Stimulated activated CD8-positive, alpha-beta memory T cell treated with anti-CD3 and anti-CD28 coated beads, Interleukin-7, amount 100 ng/mL, for 1 hour (primary cell): ENCODE data around the gene RAB5IF.
"Not testable (repeated sequence)": the region's sequence is repeated elsewhere in the genome, so short reads cannot be mapped to it uniquely, and the experiment has no call there.

Experiments
- DNase-seq, 2 donors: peaks; one replicate each; pipeline ENCODE4 v3.0.0-alpha.2; 2020; ENCODE audit warnings: low read depth in 2 of 2

RAB5IF gene

GRCh38 chr20:36629719-36630681 is 24.4 kb downstream of the RAB5IF start:
- DNase-seq: no peak

- no peak for DNase-seq
Observed at GRCh38 chr20:36631646-36632045, 26.1 kb downstream of the RAB5IF start.

- no peak for DNase-seq
Observed at GRCh38 chr20:36632147-36632486, 26.5 kb downstream of the RAB5IF start.

GRCh38 chr20:36632487-36633284 is 27.1 kb downstream of the RAB5IF start:
- no peak for DNase-seq

GRCh38 chr20:36633285-36633772 is 27.8 kb downstream of the RAB5IF start:
- DNase-seq: no peak

- DNase-seq: no peak
Observed at GRCh38 chr20:36634342-36634741, 28.8 kb downstream of the RAB5IF start.

GRCh38 chr20:36638876-36639400 is 33.4 kb downstream of the RAB5IF start:
- not testable (repeated sequence) for DNase-seq

GRCh38 chr20:36641506-36641843 is 35.9 kb downstream of the RAB5IF start:
- DNase-seq: no peak

- DNase-seq: no peak
Observed at GRCh38 chr20:36642136-36642535, 36.6 kb downstream of the RAB5IF start.

GRCh38 chr20:36644032-36644705 is 38.6 kb downstream of the RAB5IF start:
- peak; percentile 32 to 36 for DNase-seq

- no peak for DNase-seq
Observed at GRCh38 chr20:36644706-36645095, 39.1 kb downstream of the RAB5IF start.

GRCh38 chr20:36645353-36645752 is 39.8 kb downstream of the RAB5IF start:
- no peak for DNase-seq

- peak; percentile 40 to 43 for DNase-seq
Observed at GRCh38 chr20:36645998-36646397, 40.4 kb downstream of the RAB5IF start, which contains the start of gene SLA2. Gene SLA2, minus strand, starts transcription at chr20:36646196. Its CDS starts 4,861 bp downstream, at chr20:36641335.

GRCh38 chr20:36646678-36647077 is 41.1 kb downstream of the RAB5IF start:
- no peak for DNase-seq

- no peak for DNase-seq
Observed at GRCh38 chr20:36647196-36648121, 41.9 kb downstream of the RAB5IF start.

- no peak for DNase-seq
Observed at GRCh38 chr20:36653456-36653855, 47.9 kb downstream of the RAB5IF start.

- DNase-seq: no peak
Observed at GRCh38 chr20:36654506-36654905, 48.9 kb downstream of the RAB5IF start.

- DNase-seq: no peak
Observed at GRCh38 chr20:36655004-36655403, 49.4 kb downstream of the RAB5IF start.

- DNase-seq: no peak
Observed at GRCh38 chr20:36656733-36657132, 51.2 kb downstream of the RAB5IF start.

- DNase-seq: no peak
Observed at GRCh38 chr20:36658300-36658699, 52.7 kb downstream of the RAB5IF start.
